ENCODE data around the gene LIME1.
"Not testable (repeated sequence)": the region's sequence is repeated elsewhere in the genome, so short reads cannot be mapped to it uniquely, and the experiment has no call there.

LIME1 gene

GRCh38 chr20:63775096-63775978 is 38.9 kb downstream of the LIME1 start:
- DNase-seq, result peak; percentile 22

GRCh38 chr20:63776875-63777274 is 40.4 kb downstream of the LIME1 start:
- not testable (repeated sequence) for DNase-seq

- peak; percentile 12 for DNase-seq
These were observed 41.1 kb downstream of the LIME1 start for GRCh38 chr20:63777614-63778013.

- no peak for DNase-seq
These were observed 41.7 kb downstream of the LIME1 start for GRCh38 chr20:63778034-63778752.

- peak; percentile 2 for DNase-seq
These were observed 42.4 kb downstream of the LIME1 start for GRCh38 chr20:63778857-63779256.

- peak; percentile 1 for DNase-seq
These were observed 44.7 kb downstream of the LIME1 start for GRCh38 chr20:63781181-63781580.

- DNase-seq, result peak; percentile 83
These were observed 45.6 kb downstream of the LIME1 start for GRCh38 chr20:63782051-63782471.

- DNase-seq, result peak; percentile 18
These were observed 46.1 kb downstream of the LIME1 start for GRCh38 chr20:63782521-63782971.

- peak; percentile 13 for DNase-seq
These were observed 47.5 kb downstream of the LIME1 start for GRCh38 chr20:63783970-63784369.

- no peak for DNase-seq
These were observed 49.2 kb downstream of the LIME1 start for GRCh38 chr20:63785691-63786131.

GRCh38 chr20:63787302-63787701 is 50.8 kb downstream of the LIME1 start:
- no peak for DNase-seq

GRCh38 chr20:63787749-63788148 is 51.3 kb downstream of the LIME1 start:
- DNase-seq, result no peak

Data from CD4-positive, alpha-beta T cell treated with Interleukin-15 for 1 hour (primary cell).